T-helper 1 cell treated with Interleukin-12 subunit alpha and Interleukin-12 subunit beta and Interleukin-4 antibody, amounts not matched to agents 30 μg/mL and 1 μg/mL, for 36 hours (primary cell): Measurements from ENCODE around the gene PJA2.

Experiments
- H3K27ac Mint-ChIP-seq: one replicate; pipeline ENCODE4 v1.8.0; 2021; ENCODE audit warnings: mild to moderate bottlenecking, mixed read lengths
- H3K27me3 Mint-ChIP-seq: one replicate; pipeline ENCODE4 v1.8.0; 2021; ENCODE audit warnings: low read depth, mixed read lengths
- H3K36me3 Mint-ChIP-seq: one replicate; pipeline ENCODE4 v1.8.0; 2021; ENCODE audit warnings: low read depth, mixed read lengths
- H3K4me1 Mint-ChIP-seq: one replicate; pipeline ENCODE4 v1.8.0; 2021; ENCODE audit warnings: low read depth, mixed read lengths
- H3K4me3 Mint-ChIP-seq: one replicate; pipeline ENCODE4 v1.8.0; 2021; ENCODE audit warnings: mild to moderate bottlenecking, moderate library complexity, mixed read lengths
- H3K9me3 Mint-ChIP-seq: one replicate; pipeline ENCODE4 v1.8.0; 2021; ENCODE audit warnings: mixed read lengths

PJA2 gene

DNA sequence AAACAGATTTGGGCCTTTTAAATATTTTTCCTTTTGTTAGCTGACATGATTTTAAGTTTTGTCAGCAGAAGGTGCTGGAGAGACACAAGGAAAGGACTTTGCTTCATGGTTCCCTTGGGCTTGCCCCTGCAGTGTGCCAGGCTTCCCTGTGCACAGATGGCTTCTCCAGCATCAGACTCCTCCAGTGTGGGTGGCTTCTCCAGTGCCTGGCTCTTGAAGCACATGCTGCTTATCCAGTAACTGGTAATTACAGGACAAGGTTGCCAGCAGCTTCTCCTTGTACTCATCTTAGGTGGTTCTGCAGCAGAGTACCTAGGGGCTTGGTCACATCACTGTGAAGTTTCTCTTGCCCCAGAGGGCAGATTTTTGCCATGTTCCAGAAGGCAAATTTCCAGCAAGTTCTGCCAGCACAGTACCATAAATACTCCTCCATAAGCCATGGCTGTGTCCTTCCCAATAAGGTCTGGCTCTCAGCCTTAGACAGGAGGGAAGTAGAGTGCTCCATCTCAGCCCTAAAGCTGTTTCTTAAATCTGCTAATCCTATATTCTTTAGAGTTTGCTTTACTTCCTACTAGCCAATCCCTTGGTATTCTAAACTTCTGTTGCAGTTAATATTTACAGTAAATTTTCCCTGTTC lies 62.4 kb downstream of the PJA2 start:
- H3K9me3 Mint-ChIP-seq, result no peaks in the 10 kb centered on the region
- H3K27me3 Mint-ChIP-seq, result no peaks in the 10 kb centered on the region
- H3K36me3 Mint-ChIP-seq, result peaks cover 6% of the 10 kb centered on the region
- H3K4me3 Mint-ChIP-seq, result no peak overlapping the region
- no peak overlapping the region for H3K27ac Mint-ChIP-seq
- H3K4me1 Mint-ChIP-seq, result peaks cover 8% of the 10 kb centered on the region

DNA sequence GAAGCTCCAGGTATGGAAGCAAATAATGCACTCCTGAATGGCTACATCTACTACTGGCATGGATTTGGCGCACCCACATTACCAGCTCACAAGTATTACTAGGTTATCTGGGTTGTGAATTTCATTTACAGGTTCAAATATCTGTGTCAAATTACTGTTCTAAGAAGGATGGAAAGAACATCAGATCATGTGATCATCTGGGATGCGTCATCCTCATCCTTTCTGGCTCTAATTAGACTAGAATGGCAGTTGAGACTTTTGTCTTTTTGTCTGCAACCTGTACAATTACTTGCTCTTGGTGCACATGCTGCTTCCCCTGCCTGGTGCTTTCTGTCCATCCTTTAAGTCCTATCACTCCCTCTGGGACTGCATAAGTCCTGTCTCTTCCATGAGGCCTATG lies 64.1 kb downstream of the PJA2 start:
- peaks cover 5% of the 10 kb centered on the region for H3K36me3 Mint-ChIP-seq
- H3K27me3 Mint-ChIP-seq, result no peaks in the 10 kb centered on the region
- peaks cover 4% of the 10 kb centered on the region for H3K4me1 Mint-ChIP-seq
- no peak overlapping the region for H3K27ac Mint-ChIP-seq
- H3K9me3 Mint-ChIP-seq, result no peaks in the 10 kb centered on the region
- no peak overlapping the region for H3K4me3 Mint-ChIP-seq

DNA sequence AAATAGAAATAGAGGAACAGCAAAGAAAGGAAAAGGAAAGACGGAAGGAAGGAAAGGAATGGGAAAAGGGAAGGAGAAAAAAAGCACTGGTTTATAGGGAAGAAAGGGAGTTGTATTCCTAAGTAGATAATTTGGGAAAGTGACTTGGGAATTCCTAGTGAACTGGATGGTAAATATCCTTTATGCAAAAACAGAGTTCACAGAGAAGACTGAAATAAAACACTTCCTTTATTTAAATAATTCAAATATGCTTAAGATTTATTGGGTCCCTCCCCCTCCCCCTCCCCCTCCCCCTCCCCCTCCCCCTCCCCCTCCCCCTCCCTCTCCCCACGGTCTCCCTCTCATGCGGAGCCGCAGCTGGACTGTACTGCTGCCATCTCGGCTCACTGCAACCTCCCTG lies 69.4 kb downstream of the PJA2 start:
- no peaks in the 10 kb centered on the region for H3K9me3 Mint-ChIP-seq
- H3K4me1 Mint-ChIP-seq, result no peaks in the 10 kb centered on the region
- H3K27me3 Mint-ChIP-seq, result no peaks in the 10 kb centered on the region
- no peak overlapping the region for H3K27ac Mint-ChIP-seq
- H3K36me3 Mint-ChIP-seq, result peaks cover 17% of the 10 kb centered on the region
- no peak overlapping the region for H3K4me3 Mint-ChIP-seq

- Mint-ChIP-seq H3K36me3 (peaks cover 16% of the 10 kb centered on the region), H3K27me3 (no peaks in the 10 kb centered on the region), H3K4me3 (no peak overlapping the region), H3K9me3 (no peaks in the 10 kb centered on the region), H3K4me1 (no peaks in the 10 kb centered on the region), H3K27ac (no peak overlapping the region)
Measured at GRCh38 chr5:109335114-109335513, 74.7 kb downstream of the PJA2 start.

- H3K36me3 Mint-ChIP-seq, result peaks cover 12% of the 10 kb centered on the region
- H3K9me3 Mint-ChIP-seq, result no peaks in the 10 kb centered on the region
- no peak overlapping the region for H3K4me3 Mint-ChIP-seq
- no peak overlapping the region for H3K27ac Mint-ChIP-seq
- no peaks in the 10 kb centered on the region for H3K27me3 Mint-ChIP-seq
- no peaks in the 10 kb centered on the region for H3K4me1 Mint-ChIP-seq
Measured at GRCh38 chr5:109334056-109334455, 75.7 kb downstream of the PJA2 start.

DNA sequence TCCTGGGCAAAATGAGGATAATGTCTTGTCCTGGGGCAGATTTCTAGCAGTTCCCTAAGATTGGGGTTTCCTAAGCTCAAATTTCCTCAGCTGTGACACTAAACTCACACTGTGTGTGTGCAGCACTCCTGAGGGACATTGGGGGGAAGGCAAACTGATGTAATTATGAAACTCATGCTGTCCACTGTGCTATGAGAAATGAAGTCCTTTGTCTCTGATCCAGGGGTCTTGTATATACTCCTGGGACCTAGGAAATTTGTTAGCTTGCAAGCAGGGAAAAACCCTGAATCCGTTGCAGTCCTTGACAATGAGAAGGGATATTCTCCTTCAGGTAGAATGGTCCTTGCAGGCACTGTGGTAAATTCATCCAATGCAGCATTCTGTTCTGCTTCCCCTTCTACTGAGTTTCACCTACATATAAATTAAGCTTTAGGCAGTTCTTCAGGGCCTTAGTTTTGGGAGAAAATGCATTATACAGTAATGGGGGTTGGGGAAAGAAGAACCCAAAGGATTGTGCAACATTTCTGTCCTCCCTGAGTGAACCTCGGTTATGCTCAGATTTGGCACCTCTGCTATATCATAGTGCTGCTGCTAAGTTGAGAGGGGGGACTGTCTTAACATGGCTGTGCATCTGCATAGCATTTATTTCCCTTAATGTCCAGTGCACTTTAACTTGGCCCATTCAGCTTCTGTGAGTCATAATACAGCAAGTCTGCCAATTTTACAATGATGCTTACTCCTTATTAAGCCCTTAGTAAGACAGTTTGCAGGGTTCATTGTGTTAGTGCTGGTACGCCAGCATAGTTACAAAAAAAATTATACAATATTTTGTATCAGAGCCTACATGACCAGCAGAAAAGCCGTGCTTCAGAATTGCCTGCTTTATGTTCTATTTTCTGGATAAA lies 80.2 kb downstream of the PJA2 start:
- no peak overlapping the region for H3K4me3 Mint-ChIP-seq
- H3K36me3 Mint-ChIP-seq, result peaks cover 3% of the 10 kb centered on the region
- H3K27me3 Mint-ChIP-seq, result no peaks in the 10 kb centered on the region
- no peaks in the 10 kb centered on the region for H3K9me3 Mint-ChIP-seq
- no peak overlapping the region for H3K27ac Mint-ChIP-seq
- H3K4me1 Mint-ChIP-seq, result no peaks in the 10 kb centered on the region

GRCh38 chr5:109328626-109329025 lies 81.1 kb downstream of the PJA2 start:
- Mint-ChIP-seq H3K9me3 (no peaks in the 10 kb centered on the region), H3K4me1 (no peaks in the 10 kb centered on the region), H3K4me3 (no peak overlapping the region), H3K36me3 (peaks cover 3% of the 10 kb centered on the region), H3K27ac (no peak overlapping the region), H3K27me3 (no peaks in the 10 kb centered on the region)

GRCh38 chr5:109327570-109327969 lies 82.2 kb downstream of the PJA2 start:
- no peak overlapping the region for H3K27ac Mint-ChIP-seq
- no peaks in the 10 kb centered on the region for H3K4me1 Mint-ChIP-seq
- H3K36me3 Mint-ChIP-seq, result peaks cover 3% of the 10 kb centered on the region
- H3K9me3 Mint-ChIP-seq, result no peaks in the 10 kb centered on the region
- H3K4me3 Mint-ChIP-seq, result no peak overlapping the region
- H3K27me3 Mint-ChIP-seq, result no peaks in the 10 kb centered on the region

GRCh38 chr5:109326919-109327318 lies 82.9 kb downstream of the PJA2 start:
- H3K36me3 Mint-ChIP-seq, result peaks cover 3% of the 10 kb centered on the region
- H3K4me3 Mint-ChIP-seq, result no peak overlapping the region
- H3K27ac Mint-ChIP-seq, result no peak overlapping the region
- no peaks in the 10 kb centered on the region for H3K4me1 Mint-ChIP-seq
- H3K9me3 Mint-ChIP-seq, result no peaks in the 10 kb centered on the region
- H3K27me3 Mint-ChIP-seq, result no peaks in the 10 kb centered on the region

DNA sequence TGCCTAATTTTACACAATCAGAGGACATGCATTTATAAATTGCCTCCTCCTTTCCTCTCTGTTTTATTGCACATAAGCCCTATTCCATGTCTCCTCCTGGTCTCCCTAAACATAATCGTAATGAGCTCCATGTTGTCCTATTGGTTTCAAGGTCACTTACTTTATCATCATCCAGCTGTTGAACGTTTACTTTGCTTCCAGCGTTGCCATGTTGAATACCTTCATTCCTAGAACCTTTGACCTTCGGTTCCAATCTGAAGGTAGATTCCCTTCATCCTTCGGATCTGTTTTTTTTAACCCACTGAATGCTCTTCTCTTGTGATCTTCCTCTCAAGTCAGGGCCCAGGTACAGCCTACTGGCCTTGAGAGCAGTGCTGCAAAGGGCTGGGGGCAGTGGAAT lies 84.3 kb downstream of the PJA2 start:
- no peaks in the 10 kb centered on the region for H3K9me3 Mint-ChIP-seq
- no peak overlapping the region for H3K4me3 Mint-ChIP-seq
- H3K36me3 Mint-ChIP-seq, result no peaks in the 10 kb centered on the region
- H3K27me3 Mint-ChIP-seq, result no peaks in the 10 kb centered on the region
- no peak overlapping the region for H3K27ac Mint-ChIP-seq
- H3K4me1 Mint-ChIP-seq, result no peaks in the 10 kb centered on the region

GRCh38 chr5:109324931-109325330 lies 84.8 kb downstream of the PJA2 start:
- H3K27ac Mint-ChIP-seq, result no peak overlapping the region
- no peak overlapping the region for H3K4me3 Mint-ChIP-seq
- H3K4me1 Mint-ChIP-seq, result no peaks in the 10 kb centered on the region
- H3K27me3 Mint-ChIP-seq, result no peaks in the 10 kb centered on the region
- no peaks in the 10 kb centered on the region for H3K36me3 Mint-ChIP-seq
- H3K9me3 Mint-ChIP-seq, result no peaks in the 10 kb centered on the region

DNA sequence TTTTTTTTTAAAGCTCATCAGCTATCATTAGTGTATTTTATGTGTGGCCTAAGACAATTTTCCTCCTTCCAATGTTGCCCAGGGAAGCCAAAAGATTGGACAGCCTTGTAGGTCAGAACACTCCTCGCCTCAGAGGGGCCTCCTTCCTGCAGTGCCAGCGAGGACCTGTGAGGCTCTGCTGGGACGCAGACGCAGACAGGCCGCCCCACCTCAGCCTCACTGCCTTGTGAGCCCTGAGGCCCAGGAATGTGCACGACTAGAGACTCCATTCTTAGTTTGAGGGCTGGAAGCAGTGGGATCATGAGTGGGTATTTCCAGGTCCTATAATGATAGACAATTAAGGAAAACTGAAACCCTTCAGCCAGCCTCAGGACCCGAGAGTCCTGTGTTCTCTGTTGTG lies 85.4 kb downstream of the PJA2 start:
- Mint-ChIP-seq H3K9me3 (no peaks in the 10 kb centered on the region), H3K27me3 (no peaks in the 10 kb centered on the region), H3K36me3 (no peaks in the 10 kb centered on the region), H3K4me3 (no peak overlapping the region), H3K4me1 (no peaks in the 10 kb centered on the region), H3K27ac (no peak overlapping the region)

DNA sequence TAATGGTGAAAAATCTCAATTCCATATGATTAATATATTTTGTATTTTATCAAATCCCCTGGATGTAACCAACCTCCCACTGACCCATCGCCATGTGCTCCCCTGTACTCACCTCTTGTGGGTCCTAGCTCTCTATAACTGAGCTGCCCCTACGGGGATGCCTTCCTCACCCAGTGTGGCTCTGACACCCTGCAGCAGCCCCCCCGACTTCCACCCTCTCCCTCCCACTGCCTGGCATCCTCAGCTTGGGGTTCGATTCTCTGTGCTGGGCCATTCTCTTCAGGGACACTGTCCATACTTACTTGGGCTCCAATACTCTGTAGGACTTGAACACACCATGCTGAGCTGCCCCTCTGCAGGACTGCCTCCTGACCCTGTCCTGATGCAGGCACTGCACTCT lies 87.1 kb downstream of the PJA2 start:
- H3K4me1 Mint-ChIP-seq, result no peaks in the 10 kb centered on the region
- H3K4me3 Mint-ChIP-seq, result no peak overlapping the region

GRCh38 chr5:109319351-109319750 lies 90.4 kb downstream of the PJA2 start:
- Mint-ChIP-seq H3K27me3 (no peaks in the 10 kb centered on the region), H3K9me3 (no peaks in the 10 kb centered on the region), H3K4me1 (no peaks in the 10 kb centered on the region), H3K36me3 (no peaks in the 10 kb centered on the region), H3K4me3 (no peak overlapping the region), H3K27ac (no peak overlapping the region)

More for the DNA sequence above, 87.1 kb downstream of the PJA2 start:
- Mint-ChIP-seq H3K36me3 (no peaks in the 10 kb centered on the region), H3K9me3 (no peaks in the 10 kb centered on the region), H3K27ac (no peak overlapping the region), H3K27me3 (no peaks in the 10 kb centered on the region)

DNA sequence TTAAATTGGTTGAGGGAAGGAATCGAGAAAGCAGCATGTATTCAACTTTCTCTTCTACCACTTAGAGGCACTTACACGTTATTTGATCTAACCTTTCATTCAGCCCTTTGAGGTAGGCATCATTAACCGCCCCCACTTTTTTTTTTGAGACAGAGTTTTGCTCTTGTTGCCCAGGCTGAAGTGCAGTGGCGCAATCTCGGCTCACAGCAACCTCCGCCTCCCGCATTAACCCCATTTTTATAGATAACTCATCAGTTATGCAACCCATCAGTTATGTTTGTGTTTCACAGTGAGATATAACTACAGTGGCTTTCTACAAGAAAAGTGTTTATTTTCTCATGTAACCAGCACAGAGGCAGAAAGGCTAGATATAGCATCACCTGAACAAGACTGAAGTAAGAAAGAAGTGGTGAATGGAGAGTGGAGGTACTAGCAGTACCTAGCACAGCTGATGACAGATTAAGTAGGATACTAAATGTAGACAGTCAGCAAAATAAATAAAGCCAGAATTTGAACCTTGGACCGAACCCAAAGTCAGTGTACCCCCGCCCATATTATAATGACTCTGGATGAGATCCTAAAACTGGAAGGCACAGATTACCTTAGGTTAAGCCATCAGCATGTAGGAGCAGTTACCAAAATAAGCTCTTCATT lies 91.2 kb downstream of the PJA2 start:
- Mint-ChIP-seq H3K36me3 (no peaks in the 10 kb centered on the region), H3K4me1 (no peaks in the 10 kb centered on the region), H3K27ac (no peak overlapping the region), H3K4me3 (no peak overlapping the region), H3K27me3 (no peaks in the 10 kb centered on the region), H3K9me3 (no peaks in the 10 kb centered on the region)
